Measurements from ENCODE around the gene PDE9A.

The PDE9A gene

DNA sequence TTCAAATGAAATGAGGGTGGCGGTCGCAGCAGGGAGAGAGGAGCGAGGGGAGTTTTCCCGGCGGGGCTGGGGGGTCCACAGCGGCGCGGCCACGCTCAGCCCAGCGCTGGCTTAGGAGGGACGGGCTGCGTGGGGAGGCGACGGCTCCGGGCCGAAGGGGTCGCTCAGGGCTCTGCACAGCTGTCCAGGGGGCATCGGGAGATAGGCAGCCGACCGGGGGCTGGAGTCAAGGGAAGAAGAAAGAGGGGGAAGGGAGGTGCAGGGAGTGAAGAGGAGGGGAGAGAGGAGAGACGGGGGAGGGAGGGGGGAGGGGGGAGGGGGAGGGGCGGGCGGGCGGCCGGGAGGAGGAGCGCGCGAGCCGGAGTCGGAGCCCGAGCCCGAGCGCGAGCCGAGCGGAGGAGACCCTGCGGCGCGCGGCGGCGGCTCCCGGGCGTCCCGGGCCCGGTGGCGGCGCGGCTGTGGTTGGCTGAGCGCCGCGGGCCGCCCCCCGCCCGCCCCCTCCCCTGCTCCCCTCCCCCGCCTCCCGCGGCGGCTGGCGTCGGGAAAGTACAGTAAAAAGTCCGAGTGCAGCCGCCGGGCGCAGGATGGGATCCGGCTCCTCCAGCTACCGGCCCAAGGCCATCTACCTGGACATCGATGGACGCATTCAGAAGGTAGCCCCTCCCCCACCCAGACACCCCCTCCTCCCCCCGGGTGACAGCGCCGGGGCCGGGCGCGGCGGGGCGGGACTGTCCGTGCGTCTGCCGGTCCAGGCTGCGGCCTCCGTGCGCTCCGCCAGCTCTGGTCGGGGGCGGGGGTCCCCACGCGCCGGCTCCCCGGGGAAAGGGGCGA lies at the start of gene PDE9A:
PDE9A (plus strand) TSS at position 391 of the 831 bp plus-strand sequence; CDS start at position 585, 194 bp downstream.
- Histone ChIP-seq H3K9ac (no peak within 1 kb of the TSS), H3K27ac (no peak within 1 kb of the TSS), H3K4me2 (no peak within 1 kb of the TSS), H4K20me1 (ENCODE audit: insufficient read depth) (no peaks in the 10 kb centered on the region), H3K79me2 (ENCODE audit: insufficient read depth, low read depth) (no peaks in the 10 kb centered on the region), H3K27me3 (ENCODE audit: insufficient read depth, low read depth) (peaks cover 86% of the 10 kb centered on the region), H3K4me3 (IDR thresholded peaks at IDR 0.05; ENCODE audit: insufficient read depth, low read depth, low read length) (no peak within 1 kb of the TSS), H3K4me1 (ENCODE audit: low read depth, poor library complexity, severe bottlenecking) (no peaks in the 10 kb centered on the region), H2AFZ (ENCODE audit: low read depth) (no peak within 1 kb of the TSS), H3K36me3 (ENCODE audit: insufficient read depth) (no peaks in the 10 kb centered on the region)
- TF ChIP-seq CTCF (conservative IDR thresholded peaks at IDR 0.05; ENCODE audit: low read depth, low read length), result no peak

DNA sequence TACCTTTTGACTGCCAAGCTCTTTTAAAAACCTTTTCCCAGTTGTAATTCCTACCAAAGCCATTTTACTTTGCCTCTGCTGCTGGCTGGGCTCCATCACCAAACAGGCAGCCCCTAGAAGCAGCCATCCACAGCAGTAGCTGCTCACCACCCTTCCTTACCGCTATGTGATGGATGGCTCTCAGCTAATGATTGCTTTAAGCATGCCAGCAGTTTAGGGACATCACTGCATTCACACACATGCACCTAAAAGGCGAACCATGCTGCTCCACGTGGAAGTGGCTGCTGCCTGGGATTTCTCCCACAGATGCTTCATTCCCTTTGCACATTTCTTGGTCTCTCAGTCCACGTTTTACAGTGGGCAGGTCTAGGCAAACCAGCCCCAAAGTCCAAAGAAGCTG lies 46.3 kb upstream of the PDE9A start:
- no peak for TF ChIP-seq CTCF (conservative IDR thresholded peaks at IDR 0.05; ENCODE audit: low read depth, low read length)
- H3K4me2 ChIP-seq, result no peak overlapping the region
- no peak overlapping the region for H3K4me3 ChIP-seq (IDR thresholded peaks at IDR 0.05; ENCODE audit: insufficient read depth, low read depth, low read length)
- H3K27me3 ChIP-seq (ENCODE audit: insufficient read depth, low read depth), result peaks cover 32% of the 10 kb centered on the region; the same call in 1 of the 2 replicates
- H3K27ac ChIP-seq, result no peak overlapping the region
- no peaks in the 10 kb centered on the region for H4K20me1 ChIP-seq (ENCODE audit: insufficient read depth)
- H3K36me3 ChIP-seq (ENCODE audit: insufficient read depth), result no peaks in the 10 kb centered on the region
- H3K79me2 ChIP-seq (ENCODE audit: insufficient read depth, low read depth), result no peaks in the 10 kb centered on the region
- H2AFZ ChIP-seq (ENCODE audit: low read depth), result no peak overlapping the region
- H3K9ac ChIP-seq, result no peak overlapping the region
- H3K4me1 ChIP-seq (ENCODE audit: low read depth, poor library complexity, severe bottlenecking), result no peaks in the 10 kb centered on the region

DNA sequence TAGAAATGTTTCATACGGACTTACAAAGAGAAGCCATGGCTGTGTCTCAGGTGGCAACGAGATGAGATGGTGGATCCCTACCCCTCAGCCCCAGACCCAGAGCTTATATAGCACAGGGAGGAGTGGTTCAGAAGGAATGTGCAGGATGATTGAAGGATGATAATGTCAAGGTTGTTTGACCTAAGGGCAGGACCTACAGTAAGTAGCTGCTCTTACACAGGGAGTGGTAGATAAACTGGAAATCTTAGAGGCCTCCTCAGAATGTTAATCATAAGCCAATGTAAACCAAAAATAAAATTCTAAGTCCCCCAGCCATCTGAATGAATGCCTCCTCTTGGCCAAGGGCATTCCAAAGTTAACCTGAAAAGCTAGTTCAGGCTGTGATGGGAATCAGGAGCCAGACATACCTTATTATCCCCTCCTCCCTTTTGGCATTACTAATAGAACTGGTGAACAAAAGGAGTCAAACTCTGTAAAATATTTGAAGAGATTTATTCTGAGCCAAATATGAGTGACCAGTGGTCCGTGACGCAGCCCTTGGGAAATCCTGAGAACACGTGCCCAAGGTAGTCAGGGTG lies 45.8 kb upstream of the PDE9A start:
- H3K9ac ChIP-seq, result no peak overlapping the region
- H3K4me2 ChIP-seq, result no peak overlapping the region
- H3K4me3 ChIP-seq (IDR thresholded peaks at IDR 0.05; ENCODE audit: insufficient read depth, low read depth, low read length), result no peak overlapping the region
- H3K27me3 ChIP-seq (ENCODE audit: insufficient read depth, low read depth), result peaks cover 29% of the 10 kb centered on the region; the same call in 1 of the 2 replicates
- no peaks in the 10 kb centered on the region for H3K4me1 ChIP-seq (ENCODE audit: low read depth, poor library complexity, severe bottlenecking)
- no peak overlapping the region for H3K27ac ChIP-seq
- no peak overlapping the region for H2AFZ ChIP-seq (ENCODE audit: low read depth)
- H3K36me3 ChIP-seq (ENCODE audit: insufficient read depth), result no peaks in the 10 kb centered on the region
- H3K79me2 ChIP-seq (ENCODE audit: insufficient read depth, low read depth), result no peaks in the 10 kb centered on the region
- no peaks in the 10 kb centered on the region for H4K20me1 ChIP-seq (ENCODE audit: insufficient read depth)
- no peak for TF ChIP-seq CTCF (conservative IDR thresholded peaks at IDR 0.05; ENCODE audit: low read depth, low read length)

DNA sequence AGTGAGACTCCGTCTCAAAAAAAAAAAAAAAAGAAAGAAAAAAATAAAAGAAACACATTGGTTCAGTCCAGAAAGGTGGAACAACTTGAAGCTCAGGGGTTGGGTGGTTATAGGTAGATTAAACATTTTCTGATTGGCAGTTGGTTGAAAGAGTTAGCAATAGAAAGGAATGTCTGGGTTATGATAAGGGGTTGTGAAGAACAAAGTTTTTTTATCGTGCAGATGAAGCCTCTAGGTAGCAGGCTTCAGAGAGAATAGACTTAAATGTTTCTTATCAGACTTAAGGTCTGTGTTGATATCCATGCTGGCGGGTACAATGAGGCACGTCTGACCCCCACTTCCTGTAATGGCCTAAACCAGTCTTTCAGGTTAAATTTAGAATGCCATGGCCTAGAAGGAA lies 45.0 kb upstream of the PDE9A start:
- no peaks in the 10 kb centered on the region for H3K79me2 ChIP-seq (ENCODE audit: insufficient read depth, low read depth)
- no peak overlapping the region for H3K4me3 ChIP-seq (IDR thresholded peaks at IDR 0.05; ENCODE audit: insufficient read depth, low read depth, low read length)
- no peaks in the 10 kb centered on the region for H3K36me3 ChIP-seq (ENCODE audit: insufficient read depth)
- H3K9ac ChIP-seq, result no peak overlapping the region
- no peak overlapping the region for H3K27ac ChIP-seq
- peaks cover 20% of the 10 kb centered on the region; the same call in 1 of the 2 replicates for H3K27me3 ChIP-seq (ENCODE audit: insufficient read depth, low read depth)
- H2AFZ ChIP-seq (ENCODE audit: low read depth), result no peak overlapping the region
- H3K4me2 ChIP-seq, result no peak overlapping the region
- TF ChIP-seq CTCF (conservative IDR thresholded peaks at IDR 0.05; ENCODE audit: low read depth, low read length), result no peak
- no peaks in the 10 kb centered on the region for H3K4me1 ChIP-seq (ENCODE audit: low read depth, poor library complexity, severe bottlenecking)
- H4K20me1 ChIP-seq (ENCODE audit: insufficient read depth), result no peaks in the 10 kb centered on the region
